GM10266 (cell line): ENCODE results near the gene PPP1R7.

ENCODE experiments used
- DNase-seq: peaks from one replicate; pipeline ENCODE4 v3.0.0; 2012; ENCODE audit errors: extremely low spot score
- CTCF ChIP-seq: IDR thresholded peaks from 2 replicates; pipeline ENCODE4 v1.5.1; 2012; ENCODE audit warnings: mild to moderate bottlenecking, low read depth; ENCODE audit not compliant: control insufficient read depth, insufficient read depth; ENCODE audit errors: missing control alignments

The PPP1R7 gene

GRCh38 chr2:241207151-241207550 is 56.9 kb downstream of the PPP1R7 start:
- TF ChIP-seq CTCF, result no peak
- DNase-seq, result no peak

GRCh38 chr2:241207641-241208040 is 57.4 kb downstream of the PPP1R7 start:
- no peak for TF ChIP-seq CTCF
- DNase-seq, result no peak

GRCh38 chr2:241208058-241208457 is 57.8 kb downstream of the PPP1R7 start:
- no peak for DNase-seq

GRCh38 chr2:241209271-241209670 is 59.0 kb downstream of the PPP1R7 start:
- TF ChIP-seq CTCF, result no peak
- no peak for DNase-seq

More at GRCh38 chr2:241208058-241208457, 57.8 kb downstream of the PPP1R7 start:
- no peak for TF ChIP-seq CTCF

GRCh38 chr2:241211276-241211675 is 61.0 kb downstream of the PPP1R7 start:
- no peak for TF ChIP-seq CTCF
- no peak for DNase-seq

- no peak for TF ChIP-seq CTCF
- DNase-seq, result no peak
Measured at GRCh38 chr2:241213041-241213440, 62.8 kb downstream of the PPP1R7 start.

GRCh38 chr2:241213567-241213966 is 63.3 kb downstream of the PPP1R7 start:
- no peak for DNase-seq
- TF ChIP-seq CTCF, result no peak
